ENCODE measurements around the gene SLC6A20.

Gene SLC6A20

DNA sequence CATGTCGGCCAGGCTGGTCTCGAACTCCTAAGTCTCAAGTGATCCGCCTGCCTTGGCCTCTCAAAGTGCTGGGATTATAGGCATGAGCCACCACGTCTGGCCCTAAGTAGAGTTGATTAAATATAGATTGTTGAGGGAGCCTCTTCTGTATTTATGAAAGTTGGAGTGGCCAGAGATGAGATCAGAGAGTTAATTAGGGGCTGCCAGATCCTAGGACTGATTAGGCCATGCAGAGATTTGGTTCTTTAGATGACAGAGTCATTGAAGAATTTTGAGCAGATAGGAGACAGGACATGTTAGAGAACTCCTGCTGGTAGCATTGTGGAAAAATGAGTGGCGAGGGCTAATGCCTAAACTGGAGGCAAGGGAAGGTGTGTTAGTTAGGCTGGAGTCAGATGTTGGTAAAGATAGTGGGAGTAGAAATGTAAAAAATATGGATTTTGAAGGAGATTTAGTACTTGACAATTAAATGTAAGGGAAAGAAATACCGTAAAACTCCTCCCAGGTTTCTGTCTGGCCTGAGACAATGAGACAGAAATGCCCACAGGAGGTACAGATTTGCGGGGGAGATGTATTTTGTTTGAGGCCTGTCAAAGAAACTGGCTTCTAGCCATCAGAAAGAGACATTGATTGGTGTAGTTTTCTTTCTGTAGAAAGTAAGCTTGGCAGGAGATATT is 83.8 kb downstream of the SLC6A20 start:
- DNase-seq, result no peak

DNA sequence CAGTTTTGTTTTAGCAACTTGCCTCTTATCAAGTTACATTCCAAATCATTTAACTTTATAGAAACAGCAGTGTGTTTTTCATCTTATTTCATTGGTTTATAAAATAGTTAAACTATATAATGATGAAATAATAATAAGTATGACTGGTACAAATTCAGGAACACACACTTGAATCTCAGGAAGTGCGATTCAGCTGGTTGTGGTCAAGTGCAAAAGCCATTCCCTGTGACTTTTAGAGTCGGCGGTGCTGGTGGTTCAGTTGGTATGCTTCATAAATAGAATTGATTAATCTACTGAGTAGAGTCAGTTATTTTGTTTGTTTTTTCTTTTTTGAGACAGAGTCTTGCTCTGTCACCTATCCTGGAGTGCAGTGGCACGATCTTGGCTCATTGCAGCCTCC is 84.4 kb downstream of the SLC6A20 start:
- no peak for DNase-seq

DNA sequence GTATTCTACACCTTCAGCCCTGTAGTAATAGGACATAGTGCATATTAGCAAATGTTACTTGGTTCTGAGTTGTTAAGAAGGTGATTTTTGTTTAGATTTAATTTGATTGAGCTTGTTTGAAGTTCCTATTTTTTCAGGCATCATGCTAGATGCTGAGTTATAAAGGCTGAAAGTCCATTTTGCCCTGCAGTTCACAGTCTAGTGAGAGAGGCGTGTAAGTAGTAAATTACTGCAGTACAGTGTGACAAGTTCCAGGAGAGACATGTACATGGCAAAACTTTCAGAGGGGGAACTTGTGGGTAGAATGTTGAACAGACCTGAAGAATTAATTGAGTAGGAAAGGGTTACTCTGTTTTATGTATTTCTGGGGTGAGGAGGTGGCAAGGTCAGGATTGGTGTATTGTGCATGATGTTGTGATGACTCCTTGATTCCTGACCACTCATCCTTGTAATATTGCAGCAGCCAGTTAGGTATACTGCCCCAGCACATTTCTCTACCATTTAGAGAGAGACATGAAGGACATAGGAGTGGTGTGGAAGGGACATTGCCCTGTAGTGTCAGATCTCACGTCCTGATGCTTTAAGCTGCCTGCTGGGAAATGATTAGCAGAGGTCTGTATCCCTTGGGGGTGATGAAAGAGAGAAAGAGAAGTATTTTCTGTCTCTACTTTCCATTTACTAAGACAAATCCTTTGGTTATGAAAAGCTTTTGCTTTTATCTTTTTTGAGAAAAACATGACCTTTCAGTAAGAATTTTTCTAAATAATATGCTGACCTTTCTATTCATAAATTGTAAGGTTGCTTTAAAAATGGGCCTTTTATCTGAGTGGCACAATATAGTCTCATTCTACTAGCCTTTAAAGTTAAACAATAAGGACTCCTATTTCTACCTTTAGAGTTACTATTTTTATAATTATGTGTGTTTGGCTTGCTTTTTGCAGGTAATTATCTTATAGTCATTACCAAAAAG is 90.2 kb downstream of the SLC6A20 start:
- no peak for DNase-seq
